Prostate gland (tissue), 2 donors: Measurements from ENCODE around the gene CEP76.

Experiments used
- CTCF ChIP-seq, 4 experiments: fragments of 200-600 bp in 2 of 4; fragments of 450-650 bp in 2 of 4; sonication (generic) in 2 of 4; IDR thresholded peaks; 1 replicate in 3 of 4; 2 replicates in 1 of 4; pipeline ENCODE4 v1.5.1; 2016 to 2019; ENCODE audit warnings: antibody characterized with exemption in 4 of 4, mild to moderate bottlenecking in 2 of 4, moderate library complexity in 2 of 4
- POLR2A ChIP-seq: fragments of 450-650 bp; IDR thresholded peaks from one replicate; pipeline ENCODE4 v1.6.1; 2016; ENCODE audit warnings: antibody characterized with exemption, mild to moderate bottlenecking
- POLR2AphosphoS5 ChIP-seq: sonication (generic); formaldehyde crosslinking; IDR thresholded peaks from one replicate; pipeline ENCODE4 v1.6.1; 2017; ENCODE audit warnings: antibody characterized with exemption

GRCh38 chr18:12701161-12701560 is 1.4 kb downstream of the CEP76 start:
- TF ChIP-seq CTCF (IDR thresholded peaks at IDR 0.05): no peak
- TF ChIP-seq POLR2A: no peak
- no peak for TF ChIP-seq POLR2AphosphoS5
